MG63 (cell line): Measurements from ENCODE around the gene FOXL1. TPM values are rescaled to one million over a fixed set of nuclear protein-coding genes. Genes with fewer than 3 reads are reported as not detected.

Source experiments
- DNase-seq: peaks from one replicate; pipeline ENCODE4 v3.0.0-alpha.2; 2020
- H3K27me3 ChIP-seq: fragments of 250-450 bp; sonication (Bioruptor Pico); 2 replicates; pipeline ENCODE4 v1.5.1; 2020; ENCODE audit warnings: mild to moderate bottlenecking, moderate library complexity
- H3K36me3 ChIP-seq: fragments of 250-450 bp; sonication (Bioruptor Pico); 2 replicates; pipeline ENCODE4 v1.5.1; 2020; ENCODE audit warnings: mild to moderate bottlenecking, moderate library complexity
- H3K4me3 ChIP-seq: fragments of 250-450 bp; sonication (Bioruptor Pico); 2 replicates; pipeline ENCODE4 v1.5.1; 2020; ENCODE audit warnings: mild to moderate bottlenecking, moderate library complexity
- H3K9me3 ChIP-seq: fragments of 250-450 bp; sonication (Bioruptor Pico); 2 replicates; pipeline ENCODE4 v1.5.1; 2020; ENCODE audit warnings: mild to moderate bottlenecking, moderate library complexity
- total RNA-seq: library from RNA; depleted of rRNA; stranded (reverse); fragments of >200 nt; shearing (Covaris generic); gene quantifications from 2 replicates; pipeline ENCODE4 v1.2.3, GENCODE V29; 2014; ENCODE audit warnings: low replicate concordance; rRNA removed

The FOXL1 gene
- not detected in 2 replicates for total RNA-seq

GRCh38 chr16:86578061-86578599, at the start of gene FOXL1:
Gene FOXL1 (plus strand): TSS chr16:86578549. CDS start chr16:86578724, 175 bp downstream.
- Histone ChIP-seq H3K36me3 (peaks cover 17% of the 10 kb centered on the region), H3K27me3 (no peaks in the 10 kb centered on the region), H3K9me3 (no peaks in the 10 kb centered on the region), H3K4me3 (no peak within 1 kb of the TSS)
- no peak for DNase-seq

- no peaks in the 10 kb centered on the region for H3K27me3 ChIP-seq
- no peaks in the 10 kb centered on the region; the same call in 1 of the 2 replicates for H3K9me3 ChIP-seq
- peak; percentile 88 for DNase-seq
- H3K4me3 ChIP-seq = no peak overlapping the region
- peaks cover 61% of the 10 kb centered on the region for H3K36me3 ChIP-seq
Measured at GRCh38 chr16:86529160-86529559, 49.2 kb upstream of the FOXL1 start.

GRCh38 chr16:86530251-86531190, 47.8 kb upstream of the FOXL1 start:
- DNase-seq = no peak
- Histone ChIP-seq H3K9me3 (no peaks in the 10 kb centered on the region; the same call in 1 of the 2 replicates), H3K36me3 (peaks cover 65% of the 10 kb centered on the region), H3K27me3 (no peaks in the 10 kb centered on the region), H3K4me3 (no peak overlapping the region)

- Histone ChIP-seq H3K27me3 (no peaks in the 10 kb centered on the region), H3K9me3 (no peaks in the 10 kb centered on the region; the same call in 1 of the 2 replicates), H3K4me3 (no peak overlapping the region), H3K36me3 (peaks cover 69% of the 10 kb centered on the region)
- no peak for DNase-seq
Measured at GRCh38 chr16:86531191-86531545, 47.2 kb upstream of the FOXL1 start.

GRCh38 chr16:86531641-86532525, 46.5 kb upstream of the FOXL1 start:
- H3K9me3 ChIP-seq = no peaks in the 10 kb centered on the region; the same call in 1 of the 2 replicates
- no peak for DNase-seq

GRCh38 chr16:86532526-86532815, 45.9 kb upstream of the FOXL1 start:
- DNase-seq = no peak
- no peaks in the 10 kb centered on the region; the same call in 1 of the 2 replicates for H3K9me3 ChIP-seq
- H3K4me3 ChIP-seq = no peak overlapping the region
- H3K36me3 ChIP-seq = peaks cover 78% of the 10 kb centered on the region
- H3K27me3 ChIP-seq = no peaks in the 10 kb centered on the region

More at GRCh38 chr16:86531641-86532525, 46.5 kb upstream of the FOXL1 start:
- Histone ChIP-seq H3K27me3 (no peaks in the 10 kb centered on the region), H3K36me3 (peaks cover 76% of the 10 kb centered on the region), H3K4me3 (no peak overlapping the region)

- no peak overlapping the region for H3K4me3 ChIP-seq
- peaks cover 81% of the 10 kb centered on the region for H3K36me3 ChIP-seq
- no peaks in the 10 kb centered on the region; the same call in 1 of the 2 replicates for H3K9me3 ChIP-seq
- no peaks in the 10 kb centered on the region for H3K27me3 ChIP-seq
- DNase-seq = no peak
Measured at GRCh38 chr16:86533076-86533475, 45.3 kb upstream of the FOXL1 start.

GRCh38 chr16:86533767-86534351, 44.5 kb upstream of the FOXL1 start:
- Histone ChIP-seq H3K36me3 (peaks cover 81% of the 10 kb centered on the region), H3K4me3 (no peak overlapping the region), H3K9me3 (no peaks in the 10 kb centered on the region; the same call in 1 of the 2 replicates), H3K27me3 (no peaks in the 10 kb centered on the region)
- DNase-seq = no peak

GRCh38 chr16:86534779-86535615, 43.4 kb upstream of the FOXL1 start:
- DNase-seq = peak; percentile 100
- peaks cover 81% of the 10 kb centered on the region for H3K36me3 ChIP-seq
- no peak overlapping the region for H3K4me3 ChIP-seq
- H3K27me3 ChIP-seq = no peaks in the 10 kb centered on the region
- H3K9me3 ChIP-seq = no peaks in the 10 kb centered on the region

- H3K9me3 ChIP-seq = no peaks in the 10 kb centered on the region
- no peak overlapping the region for H3K4me3 ChIP-seq
- H3K36me3 ChIP-seq = peaks cover 83% of the 10 kb centered on the region
- no peaks in the 10 kb centered on the region for H3K27me3 ChIP-seq
- no peak for DNase-seq
Measured at GRCh38 chr16:86536621-86537020, 41.7 kb upstream of the FOXL1 start.

GRCh38 chr16:86537486-86537885, 40.9 kb upstream of the FOXL1 start:
- Histone ChIP-seq H3K27me3 (no peaks in the 10 kb centered on the region), H3K4me3 (no peak overlapping the region), H3K9me3 (no peaks in the 10 kb centered on the region), H3K36me3 (peaks cover 87% of the 10 kb centered on the region)
- DNase-seq = no peak

- Histone ChIP-seq H3K4me3 (no peak overlapping the region), H3K36me3 (peaks cover 87% of the 10 kb centered on the region)
Measured at GRCh38 chr16:86538196-86538780, 40.1 kb upstream of the FOXL1 start.

GRCh38 chr16:86540894-86541293, 37.5 kb upstream of the FOXL1 start:
- H3K27me3 ChIP-seq = no peaks in the 10 kb centered on the region

More at GRCh38 chr16:86538196-86538780, 40.1 kb upstream of the FOXL1 start:
- Histone ChIP-seq H3K27me3 (no peaks in the 10 kb centered on the region), H3K9me3 (no peaks in the 10 kb centered on the region)
- no peak for DNase-seq

GRCh38 chr16:86541560-86541959, 36.8 kb upstream of the FOXL1 start:
- peaks cover 100% of the 10 kb centered on the region for H3K36me3 ChIP-seq
- no peak for DNase-seq
- no peaks in the 10 kb centered on the region for H3K27me3 ChIP-seq
- no peak overlapping the region for H3K4me3 ChIP-seq
- no peaks in the 10 kb centered on the region for H3K9me3 ChIP-seq

More at GRCh38 chr16:86540894-86541293, 37.5 kb upstream of the FOXL1 start:
- peaks cover 100% of the 10 kb centered on the region for H3K36me3 ChIP-seq
- DNase-seq = no peak
- H3K9me3 ChIP-seq = no peaks in the 10 kb centered on the region
- no peak overlapping the region for H3K4me3 ChIP-seq
